ENCODE results near the gene NELL1.

- TF ChIP-seq ELF1 (IDR thresholded peaks at IDR 0.05) (no peak), CTCF (IDR thresholded peaks at IDR 0.05) (no peak), RFX5 (IDR thresholded peaks at IDR 0.05; ENCODE audit: low read length) (no peak), POLR2AphosphoS5 (IDR thresholded peaks at IDR 0.05; ENCODE audit: low read depth, low read length) (no peak), TCF12 (IDR thresholded peaks at IDR 0.05) (no peak)
Measured at GRCh38 chr11:21321072-21321471, 651.7 kb downstream of the NELL1 start.
